GM23248 (cell line): Measurements from ENCODE around the gene COL3A1. TPM values are rescaled to one million over a fixed set of nuclear protein-coding genes. Genes with fewer than 3 reads are reported as not detected.

Experiments used
- DNase-seq: peaks from one replicate; pipeline ENCODE4 v3.0.0-alpha.2; 2015
- H2AFZ ChIP-seq: fragments of 200-600 bp; sonication (generic); 2 replicates; pipeline ENCODE4 v1.6.1; 2016; ENCODE audit warnings: antibody characterized with exemption
- H3F3A ChIP-seq: fragments of 200-600 bp; sonication (generic); 2 replicates; pipeline ENCODE4 v1.6.1; 2016; ENCODE audit warnings: mild to moderate bottlenecking, antibody characterized with exemption, mixed run types; ENCODE audit not compliant: insufficient read depth
- H3K27ac ChIP-seq: fragments of 200-600 bp; sonication (generic); 2 replicates; pipeline ENCODE4 v1.5.1; 2016; ENCODE audit warnings: mild to moderate bottlenecking
- H3K27me3 ChIP-seq: fragments of 200-600 bp; sonication (generic); replicated peaks from 2 replicates; pipeline ENCODE4 v1.6.1; 2016; ENCODE audit warnings: mild to moderate bottlenecking; ENCODE audit not compliant: insufficient read depth
- H3K36me3 ChIP-seq: fragments of 200-600 bp; sonication (generic); 2 replicates; pipeline ENCODE4 v1.6.1; 2016; ENCODE audit warnings: low read depth, mild to moderate bottlenecking
- H3K4me1 ChIP-seq: fragments of 200-600 bp; sonication (generic); 2 replicates; pipeline ENCODE4 v1.6.1; 2016; ENCODE audit warnings: mild to moderate bottlenecking; ENCODE audit not compliant: insufficient read depth
- H3K4me2 ChIP-seq: fragments of 200-600 bp; sonication (generic); one replicate; pipeline ENCODE4 v1.6.1; 2016; ENCODE audit warnings: mild to moderate bottlenecking; ENCODE audit not compliant: unreplicated experiment
- H3K4me3 ChIP-seq: fragments of 200-600 bp; sonication (generic); 2 replicates; pipeline ENCODE4 v1.5.1; 2016; ENCODE audit warnings: mild to moderate bottlenecking
- H3K79me2 ChIP-seq: fragments of 200-600 bp; sonication (generic); 2 replicates; pipeline ENCODE4 v1.6.1; 2016; ENCODE audit warnings: mild to moderate bottlenecking; ENCODE audit not compliant: insufficient read depth
- H3K9ac ChIP-seq: fragments of 200-600 bp; sonication (generic); 2 replicates; pipeline ENCODE4 v1.6.1; 2016; ENCODE audit warnings: mild to moderate bottlenecking
- H3K9me2 ChIP-seq: fragments of 200-600 bp; sonication (generic); 2 replicates; pipeline ENCODE4 v1.6.1; 2016; ENCODE audit warnings: mixed run types, mild to moderate bottlenecking, moderate library complexity; ENCODE audit not compliant: insufficient read depth
- H3K9me3 ChIP-seq: fragments of 200-600 bp; sonication (generic); one replicate; pipeline ENCODE4 v1.6.1; 2017; ENCODE audit warnings: low read depth
- H4K20me1 ChIP-seq: fragments of 200-600 bp; sonication (generic); 2 replicates; pipeline ENCODE4 v1.6.0; 2016; ENCODE audit not compliant: insufficient read depth
- EZH2 ChIP-seq: fragments of 200-600 bp; sonication (generic); IDR thresholded peaks from 2 replicates; pipeline ENCODE4 v1.6.1; 2018; ENCODE audit warnings: antibody characterized with exemption, mild to moderate bottlenecking; ENCODE audit not compliant: insufficient read depth, poor library complexity, severe bottlenecking
- EZH2phosphoT487 ChIP-seq: fragments of 200-600 bp; sonication (generic); IDR thresholded peaks from 2 replicates; pipeline ENCODE4 v1.6.1; 2018; ENCODE audit warnings: antibody characterized with exemption, moderate library complexity, mild to moderate bottlenecking, low read depth; ENCODE audit not compliant: insufficient read depth
- WGBS, 2 experiments: methylation state at CpG; one replicate each; pipeline ENCODE4 v1.1.6; 2015 to 2017; ENCODE audit warnings: low lambda C conversion rate in 2 of 2, low coverage in 1 of 2; ENCODE audit errors: missing lambda C conversion rate in 2 of 2; 5-methylcytosine and 5-hydroxymethylcytosine counted together
- in situ Hi-C: fragments of 300-500 bp; cut with MboI; formaldehyde crosslinking; loops from 2 replicates; pipeline ENCODE4 v1.15.0; 2020
- polyA plus RNA-seq: library from polyadenylated mRNA; unstranded; fragments of >200 nt; fragmentation: Nextera tagmentation; extraction: Ambion mirVana; gene quantifications from 2 replicates; pipeline ENCODE4 v1.2.1, GENCODE V29; 2016
- total RNA-seq: library from RNA; depleted of rRNA; stranded (reverse); fragments of >200 nt; shearing (Covaris generic); gene quantifications from 2 replicates; pipeline ENCODE4 v1.2.3, GENCODE V29; 2014

The COL3A1 gene
- total and polyA plus RNA-seq, 2 experiments from 2014 or later: 977 to 2,153 TPM

- in situ Hi-C loops: no loop called here
- TF ChIP-seq EZH2phosphoT487 (no peak), EZH2 (no peak)
- H3K36me3 ChIP-seq: no peaks in the 10 kb centered on the region
- 9 to 18% methylated on average over 4 of the region's 4 CpGs for WGBS, 2 experiments
- H3K79me2 ChIP-seq: no peaks in the 10 kb centered on the region
- H3K4me2 ChIP-seq: no peak overlapping the region
- peak overlapping the region; percentile 84 for H2AFZ ChIP-seq
- no peaks in the 10 kb centered on the region for H3K9me2 ChIP-seq
- no peaks in the 10 kb centered on the region for H3K27me3 ChIP-seq
- H3K9me3 ChIP-seq: no peaks in the 10 kb centered on the region
- peak; percentile 53 for DNase-seq
- H3K27ac ChIP-seq: peak overlapping the region; percentile 34; the same call in 1 of the 2 replicates
- peaks cover 27% of the 10 kb centered on the region for H3K4me1 ChIP-seq
- no peak overlapping the region for H3K4me3 ChIP-seq
- no peak overlapping the region for H3K9ac ChIP-seq
- H4K20me1 ChIP-seq: no peaks in the 10 kb centered on the region
- H3F3A ChIP-seq: peaks cover 18% of the 10 kb centered on the region
These were observed 34.0 kb upstream of the COL3A1 start for GRCh38 chr2:188940171-188940570.

- Histone ChIP-seq H3K9me3 (no peaks in the 10 kb centered on the region), H3K4me1 (peaks cover 11% of the 10 kb centered on the region), H3K9ac (no peak overlapping the region), H3K27ac (no peak overlapping the region), H3K36me3 (no peaks in the 10 kb centered on the region), H3K79me2 (no peaks in the 10 kb centered on the region), H3F3A (no peaks in the 10 kb centered on the region), H3K9me2 (no peaks in the 10 kb centered on the region), H3K27me3 (no peaks in the 10 kb centered on the region), H4K20me1 (no peaks in the 10 kb centered on the region), H3K4me2 (no peak overlapping the region), H2AFZ (no peak overlapping the region), H3K4me3 (no peak overlapping the region)
- WGBS, 2 experiments: 85 to 88% methylated on average over 19 to 21 of the region's 21 CpGs
- DNase-seq: no peak
- in situ Hi-C loops: no loop called here
- TF ChIP-seq EZH2phosphoT487: no peak
- no peak for TF ChIP-seq EZH2
These were observed 29.7 kb upstream of the COL3A1 start for GRCh38 chr2:188944442-188944841.

- no peaks in the 10 kb centered on the region for H3K9me3 ChIP-seq
- H3K9me2 ChIP-seq: no peaks in the 10 kb centered on the region
- no peaks in the 10 kb centered on the region for H3K4me1 ChIP-seq
- no peaks in the 10 kb centered on the region for H3K79me2 ChIP-seq
- H3F3A ChIP-seq: no peaks in the 10 kb centered on the region
- no peak overlapping the region for H3K4me3 ChIP-seq
- H4K20me1 ChIP-seq: no peaks in the 10 kb centered on the region
- H3K9ac ChIP-seq: no peak overlapping the region
- TF ChIP-seq EZH2 (no peak), EZH2phosphoT487 (no peak)
- H3K4me2 ChIP-seq: no peak overlapping the region
- in situ Hi-C loops: no loop called here
- no peak for DNase-seq
- H3K27me3 ChIP-seq: no peaks in the 10 kb centered on the region
- H3K36me3 ChIP-seq: no peaks in the 10 kb centered on the region
- no peak overlapping the region for H3K27ac ChIP-seq
- 92 to 93% methylated on average over 25 of the region's 25 CpGs for WGBS, 2 experiments
- no peak overlapping the region for H2AFZ ChIP-seq
These were observed 24.9 kb upstream of the COL3A1 start for GRCh38 chr2:188949046-188949818.

- Histone ChIP-seq H3K9me3 (no peaks in the 10 kb centered on the region), H4K20me1 (no peaks in the 10 kb centered on the region), H3K4me2 (no peak overlapping the region), H3F3A (no peaks in the 10 kb centered on the region), H3K79me2 (no peaks in the 10 kb centered on the region), H3K9ac (no peak overlapping the region), H3K27me3 (no peaks in the 10 kb centered on the region), H3K9me2 (no peaks in the 10 kb centered on the region; the same call in 1 of the 2 replicates), H3K4me1 (no peaks in the 10 kb centered on the region), H3K27ac (no peak overlapping the region), H3K4me3 (no peak overlapping the region), H3K36me3 (no peaks in the 10 kb centered on the region), H2AFZ (no peak overlapping the region)
- DNase-seq: no peak
- in situ Hi-C loops: no loop called here
- no peak for TF ChIP-seq EZH2
- no peak for TF ChIP-seq EZH2phosphoT487
These were observed 21.3 kb upstream of the COL3A1 start for GRCh38 chr2:188952901-188953300.

- Histone ChIP-seq H3K4me1 (no peaks in the 10 kb centered on the region), H3K79me2 (no peaks in the 10 kb centered on the region), H3K36me3 (no peaks in the 10 kb centered on the region), H3K9ac (no peak overlapping the region), H3K9me3 (no peaks in the 10 kb centered on the region), H3K27me3 (no peaks in the 10 kb centered on the region), H3K4me2 (no peak overlapping the region), H3F3A (no peaks in the 10 kb centered on the region), H4K20me1 (no peaks in the 10 kb centered on the region), H3K9me2 (no peaks in the 10 kb centered on the region; the same call in 1 of the 2 replicates), H3K4me3 (no peak overlapping the region), H2AFZ (no peak overlapping the region), H3K27ac (no peak overlapping the region)
- in situ Hi-C loops: no loop called here
- no peak for DNase-seq
- no peak for TF ChIP-seq EZH2phosphoT487
- TF ChIP-seq EZH2: no peak
- WGBS, 2 experiments: 93 to 95% methylated on average over 2 of the region's 2 CpGs
These were observed 17.9 kb upstream of the COL3A1 start for GRCh38 chr2:188956290-188956689.
